Left lobe of liver (tissue), 2 donors: ENCODE results near the gene ATP6V0E2. TPM values are rescaled to one million over a fixed set of nuclear protein-coding genes. Genes with fewer than 3 reads are reported as not detected.
"Not testable (repeated sequence)": the region's sequence is repeated elsewhere in the genome, so short reads cannot be mapped to it uniquely, and the experiment has no call there.

Source experiments
- ATAC-seq: fragments of 200-7000 bp; cut with Tn5 transposase; one replicate; pipeline ENCODE4 v1.9.1; 2020; ENCODE audit warnings: mild to moderate bottlenecking, moderate library complexity
- DNase-seq: peaks from one replicate; pipeline ENCODE4 v3.0.0-alpha.2; 2020; ENCODE audit warnings: low spot score
- total RNA-seq: library from RNA; stranded (reverse); gene quantifications from one replicate; pipeline ENCODE4 v1.2.1, GENCODE V29; 2021
- donor health status: DM: no; HTN: no; CAD: no; lungs with moderate emphysema.
- donor health status: DM: no; HTN: yes; CAD: no.

ATP6V0E2 gene
- total RNA-seq: 99.4 TPM

- DNase-seq (peak; percentile 97), ATAC-seq (peak; percentile 84)
These were observed at the start of gene ATP6V0E2 for GRCh38 chr7:149873074-149873969. TSS of gene ATP6V0E2 (plus strand) at chr7:149873969. CDS start at chr7:149874066, 97 bp downstream.

GRCh38 chr7:149824301-149824741, 49.4 kb upstream of the ATP6V0E2 start:
- no peak for DNase-seq
- ATAC-seq: no peak

- ATAC-seq (no peak), DNase-seq (no peak)
These were observed 48.8 kb upstream of the ATP6V0E2 start for GRCh38 chr7:149824748-149825566.

- DNase-seq: no peak
- ATAC-seq: no peak
These were observed 48.0 kb upstream of the ATP6V0E2 start for GRCh38 chr7:149825567-149826343.

GRCh38 chr7:149826344-149827088, 47.3 kb upstream of the ATP6V0E2 start:
- DNase-seq: no peak
- no peak for ATAC-seq

- no peak for DNase-seq
- ATAC-seq: no peak
These were observed 46.4 kb upstream of the ATP6V0E2 start for GRCh38 chr7:149827089-149827981.

GRCh38 chr7:149828357-149829309, 45.1 kb upstream of the ATP6V0E2 start:
- DNase-seq: no peak
- no peak for ATAC-seq

GRCh38 chr7:149830527-149830926, 43.2 kb upstream of the ATP6V0E2 start:
- ATAC-seq, DNase-seq: not testable (repeated sequence)

- DNase-seq: no peak
- peak; percentile 19 for ATAC-seq
These were observed 42.6 kb upstream of the ATP6V0E2 start for GRCh38 chr7:149830997-149831740.

GRCh38 chr7:149831741-149832219, 42.0 kb upstream of the ATP6V0E2 start:
- no peak for ATAC-seq
- DNase-seq: no peak

GRCh38 chr7:149832332-149833041, 41.3 kb upstream of the ATP6V0E2 start:
- ATAC-seq: no peak
- peak; percentile 41 for DNase-seq

- ATAC-seq: no peak
- DNase-seq: no peak
These were observed 40.2 kb upstream of the ATP6V0E2 start for GRCh38 chr7:149833495-149834130.

GRCh38 chr7:149834601-149835000, 39.2 kb upstream of the ATP6V0E2 start:
- ATAC-seq: no peak
- no peak for DNase-seq

- DNase-seq (no peak), ATAC-seq (no peak)
These were observed 37.3 kb upstream of the ATP6V0E2 start for GRCh38 chr7:149836434-149836833.

- DNase-seq (no peak), ATAC-seq (no peak)
These were observed 36.1 kb upstream of the ATP6V0E2 start for GRCh38 chr7:149837564-149838223.
